ENCODE data around the gene DLGAP5. TPM values are rescaled to one million over a fixed set of nuclear protein-coding genes. Genes with fewer than 3 reads are reported as not detected.
A peak's percentile ranks its signal among the peaks of the same experiment; 100 is the strongest.

DLGAP5 gene
- polyA plus RNA-seq, 1 donor, result 11.6 TPM

DNA sequence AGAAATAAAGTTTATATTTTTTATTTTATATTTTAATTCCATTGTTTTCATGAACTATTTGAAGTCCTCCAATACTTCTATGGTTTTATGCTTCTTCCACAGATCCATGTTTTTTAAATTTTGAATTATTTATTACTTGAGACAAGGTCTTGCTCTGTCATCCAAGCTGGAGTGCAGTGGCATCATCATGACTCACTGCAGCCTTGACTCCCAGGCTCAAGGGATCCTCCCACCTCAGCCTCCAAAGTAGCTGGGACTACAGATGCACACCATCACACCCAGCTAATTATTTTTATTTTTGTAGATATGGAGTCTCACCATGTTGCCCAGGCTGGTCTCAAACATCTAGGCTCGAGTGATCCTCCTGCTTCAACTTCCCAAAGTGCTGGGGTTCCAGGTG is 28.8 kb upstream of the DLGAP5 start:
- H3K27ac ChIP-seq (ENCODE audit: low read length), result no peak overlapping the region
- no peaks in the 10 kb centered on the region for H3K4me1 ChIP-seq (ENCODE audit: control insufficient read depth, insufficient read depth, low read length)
- H3K9me3 ChIP-seq (ENCODE audit: control insufficient read depth, low read depth, low read length), result no peaks in the 10 kb centered on the region
- no peaks in the 10 kb centered on the region for H3K27me3 ChIP-seq (ENCODE audit: control insufficient read depth, insufficient read depth, low read length)
- DNase-seq, result no peak
- no peaks in the 10 kb centered on the region for H3K36me3 ChIP-seq (ENCODE audit: control insufficient read depth, insufficient read depth, low read length)
- WGBS (ENCODE audit: insufficient coverage, low lambda C conversion rate), result no CpG with 5 or more reads among the region's 1 CpG
- H3K4me3 ChIP-seq (ENCODE audit: low read length), result no peak overlapping the region

- H3K27ac ChIP-seq (ENCODE audit: low read length), result no peak overlapping the region
- H3K4me3 ChIP-seq (ENCODE audit: low read length), result no peak overlapping the region
- WGBS (ENCODE audit: insufficient coverage, low lambda C conversion rate), result 100% methylated on average over 1 of the region's 10 CpGs
- no peaks in the 10 kb centered on the region for H3K4me1 ChIP-seq (ENCODE audit: control insufficient read depth, insufficient read depth, low read length)
- H3K9me3 ChIP-seq (ENCODE audit: control insufficient read depth, low read depth, low read length), result no peaks in the 10 kb centered on the region
- no peaks in the 10 kb centered on the region for H3K36me3 ChIP-seq (ENCODE audit: control insufficient read depth, insufficient read depth, low read length)
- no peak for DNase-seq
- no peaks in the 10 kb centered on the region for H3K27me3 ChIP-seq (ENCODE audit: control insufficient read depth, insufficient read depth, low read length)
Observed at GRCh38 chr14:55212634-55213033, 21.2 kb upstream of the DLGAP5 start.

DNA sequence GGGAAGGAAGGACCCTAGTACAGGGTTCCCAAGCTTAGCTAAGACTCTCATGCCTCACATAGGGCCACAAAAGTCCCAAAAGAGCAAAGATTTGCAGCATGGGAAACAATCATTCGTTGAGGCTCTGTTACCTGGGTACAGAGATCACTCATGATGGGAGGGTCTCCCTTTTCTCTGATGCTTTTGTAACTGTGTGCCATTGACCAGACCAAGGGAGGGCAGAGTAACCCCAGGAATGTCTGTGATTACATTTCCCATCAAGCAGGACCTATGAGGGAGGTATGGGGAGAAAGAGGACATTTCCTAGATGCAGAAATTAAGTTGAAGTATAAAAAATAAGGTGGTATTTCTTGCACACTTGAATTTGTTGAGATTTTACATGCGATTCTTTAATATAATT is 16.4 kb upstream of the DLGAP5 start:
- H3K27me3 ChIP-seq (ENCODE audit: control insufficient read depth, insufficient read depth, low read length), result no peaks in the 10 kb centered on the region
- no peaks in the 10 kb centered on the region for H3K4me1 ChIP-seq (ENCODE audit: control insufficient read depth, insufficient read depth, low read length)
- no peak for DNase-seq
- no peaks in the 10 kb centered on the region for H3K36me3 ChIP-seq (ENCODE audit: control insufficient read depth, insufficient read depth, low read length)
- WGBS (ENCODE audit: insufficient coverage, low lambda C conversion rate), result 100% methylated on average over 1 of the region's 2 CpGs
- no peaks in the 10 kb centered on the region for H3K9me3 ChIP-seq (ENCODE audit: control insufficient read depth, low read depth, low read length)
- no peak overlapping the region for H3K4me3 ChIP-seq (ENCODE audit: low read length)
- no peak overlapping the region for H3K27ac ChIP-seq (ENCODE audit: low read length)

DNA sequence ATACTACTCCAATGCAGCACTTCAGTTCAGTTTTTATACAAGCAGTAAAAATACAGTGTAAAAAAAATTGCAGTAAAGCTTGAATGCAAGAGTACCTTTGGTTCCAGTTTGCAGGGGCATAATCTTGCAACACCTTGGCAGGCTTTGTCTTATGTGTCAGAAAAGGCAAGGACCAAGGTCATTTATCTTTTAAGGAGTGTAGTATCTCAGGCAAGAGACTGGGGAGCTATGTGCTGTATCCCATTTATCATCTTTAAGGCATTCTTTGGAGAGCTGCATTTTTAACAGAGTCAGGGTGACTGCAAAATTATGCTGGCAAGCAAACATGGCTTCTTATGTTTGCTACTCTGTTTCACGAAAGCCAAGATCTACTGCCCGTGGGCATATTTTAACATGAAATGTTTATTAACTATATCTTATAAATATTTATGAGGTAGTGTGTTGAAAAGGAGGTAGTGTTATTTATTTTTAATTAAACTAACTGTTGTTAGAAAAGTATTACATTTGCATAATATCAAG is 14.8 kb upstream of the DLGAP5 start:
- Histone ChIP-seq H3K4me1 (ENCODE audit: control insufficient read depth, insufficient read depth, low read length) (peaks cover 6% of the 10 kb centered on the region), H3K27me3 (ENCODE audit: control insufficient read depth, insufficient read depth, low read length) (no peaks in the 10 kb centered on the region), H3K9me3 (ENCODE audit: control insufficient read depth, low read depth, low read length) (no peaks in the 10 kb centered on the region), H3K36me3 (ENCODE audit: control insufficient read depth, insufficient read depth, low read length) (no peaks in the 10 kb centered on the region), H3K27ac (ENCODE audit: low read length) (no peak overlapping the region), H3K4me3 (ENCODE audit: low read length) (no peak overlapping the region)
- WGBS (ENCODE audit: insufficient coverage, low lambda C conversion rate), result 70% methylated on average over 2 of the region's 2 CpGs
- peak in 1 of 2 donors; percentile 37 for DNase-seq

GRCh38 chr14:55201219-55202101 is 10.1 kb upstream of the DLGAP5 start:
- H3K4me1 ChIP-seq (ENCODE audit: control insufficient read depth, insufficient read depth, low read length), result peaks cover 9% of the 10 kb centered on the region
- peak overlapping the region; percentile 3 for H3K4me3 ChIP-seq (ENCODE audit: low read length)
- peak; percentile 36 to 72 for DNase-seq
- peak overlapping the region; percentile 52 for H3K27ac ChIP-seq (ENCODE audit: low read length)
- no peaks in the 10 kb centered on the region for H3K9me3 ChIP-seq (ENCODE audit: control insufficient read depth, low read depth, low read length)
- no peaks in the 10 kb centered on the region for H3K36me3 ChIP-seq (ENCODE audit: control insufficient read depth, insufficient read depth, low read length)
- no peaks in the 10 kb centered on the region for H3K27me3 ChIP-seq (ENCODE audit: control insufficient read depth, insufficient read depth, low read length)
- WGBS (ENCODE audit: insufficient coverage, low lambda C conversion rate), result 43% methylated on average over 1 of the region's 17 CpGs

GRCh38 chr14:55200651-55201050 is 9.3 kb upstream of the DLGAP5 start:
- H3K27me3 ChIP-seq (ENCODE audit: control insufficient read depth, insufficient read depth, low read length), result no peaks in the 10 kb centered on the region
- peaks cover 9% of the 10 kb centered on the region for H3K4me1 ChIP-seq (ENCODE audit: control insufficient read depth, insufficient read depth, low read length)
- H3K4me3 ChIP-seq (ENCODE audit: low read length), result no peak overlapping the region
- no peak for DNase-seq
- WGBS (ENCODE audit: insufficient coverage, low lambda C conversion rate), result 75% methylated on average over 3 of the region's 3 CpGs
- H3K27ac ChIP-seq (ENCODE audit: low read length), result no peak overlapping the region
- no peaks in the 10 kb centered on the region for H3K36me3 ChIP-seq (ENCODE audit: control insufficient read depth, insufficient read depth, low read length)
- H3K9me3 ChIP-seq (ENCODE audit: control insufficient read depth, low read depth, low read length), result no peaks in the 10 kb centered on the region

GRCh38 chr14:55198749-55199148 is 7.4 kb upstream of the DLGAP5 start:
- H3K4me3 ChIP-seq (ENCODE audit: low read length), result no peak overlapping the region
- DNase-seq, result no peak
- no peaks in the 10 kb centered on the region for H3K9me3 ChIP-seq (ENCODE audit: control insufficient read depth, low read depth, low read length)
- no peaks in the 10 kb centered on the region for H3K27me3 ChIP-seq (ENCODE audit: control insufficient read depth, insufficient read depth, low read length)
- no peaks in the 10 kb centered on the region for H3K36me3 ChIP-seq (ENCODE audit: control insufficient read depth, insufficient read depth, low read length)
- H3K4me1 ChIP-seq (ENCODE audit: control insufficient read depth, insufficient read depth, low read length), result peaks cover 9% of the 10 kb centered on the region
- 49% methylated on average over 2 of the region's 2 CpGs for WGBS (ENCODE audit: insufficient coverage, low lambda C conversion rate)
- H3K27ac ChIP-seq (ENCODE audit: low read length), result no peak overlapping the region

GRCh38 chr14:55194656-55195355 is 3.4 kb upstream of the DLGAP5 start:
- no peak for DNase-seq
- no peaks in the 10 kb centered on the region for H3K9me3 ChIP-seq (ENCODE audit: control insufficient read depth, low read depth, low read length)
- H3K27ac ChIP-seq (ENCODE audit: low read length), result no peak overlapping the region
- no peaks in the 10 kb centered on the region for H3K36me3 ChIP-seq (ENCODE audit: control insufficient read depth, insufficient read depth, low read length)
- no CpG with 5 or more reads among the region's 5 CpGs for WGBS (ENCODE audit: insufficient coverage, low lambda C conversion rate)
- H3K4me1 ChIP-seq (ENCODE audit: control insufficient read depth, insufficient read depth, low read length), result no peaks in the 10 kb centered on the region
- no peaks in the 10 kb centered on the region for H3K27me3 ChIP-seq (ENCODE audit: control insufficient read depth, insufficient read depth, low read length)
- H3K4me3 ChIP-seq (ENCODE audit: low read length), result no peak overlapping the region

GRCh38 chr14:55192054-55192621 is 753 bp upstream of the DLGAP5 start:
- Histone ChIP-seq H3K27me3 (ENCODE audit: control insufficient read depth, insufficient read depth, low read length) (no peaks in the 10 kb centered on the region), H3K9me3 (ENCODE audit: control insufficient read depth, low read depth, low read length) (no peaks in the 10 kb centered on the region), H3K4me3 (ENCODE audit: low read length) (peak overlapping the region; percentile 66), H3K4me1 (ENCODE audit: control insufficient read depth, insufficient read depth, low read length) (no peaks in the 10 kb centered on the region), H3K36me3 (ENCODE audit: control insufficient read depth, insufficient read depth, low read length) (no peaks in the 10 kb centered on the region), H3K27ac (ENCODE audit: low read length) (peak overlapping the region; percentile 37)
- no peak for DNase-seq
- WGBS (ENCODE audit: insufficient coverage, low lambda C conversion rate), result 72% methylated on average over 5 of the region's 11 CpGs

- no peaks in the 10 kb centered on the region for H3K27me3 ChIP-seq (ENCODE audit: control insufficient read depth, insufficient read depth, low read length)
- no peak overlapping the region for H3K27ac ChIP-seq (ENCODE audit: low read length)
- no peak for DNase-seq
- H3K4me1 ChIP-seq (ENCODE audit: control insufficient read depth, insufficient read depth, low read length), result no peaks in the 10 kb centered on the region
- WGBS (ENCODE audit: insufficient coverage, low lambda C conversion rate), result no CpG with 5 or more reads among the region's 8 CpGs
- H3K36me3 ChIP-seq (ENCODE audit: control insufficient read depth, insufficient read depth, low read length), result no peaks in the 10 kb centered on the region
- peak overlapping the region; percentile 66 for H3K4me3 ChIP-seq (ENCODE audit: low read length)
- no peaks in the 10 kb centered on the region for H3K9me3 ChIP-seq (ENCODE audit: control insufficient read depth, low read depth, low read length)
Observed at GRCh38 chr14:55190906-55191202, 531 bp downstream of the DLGAP5 start.

Measured in large intestine (tissue), 3 donors.